Measurements from ENCODE around the gene ERC2.
"Not testable (repeated sequence)": the region's sequence is repeated elsewhere in the genome, so short reads cannot be mapped to it uniquely, and the experiment has no call there.

ERC2 gene

DNA sequence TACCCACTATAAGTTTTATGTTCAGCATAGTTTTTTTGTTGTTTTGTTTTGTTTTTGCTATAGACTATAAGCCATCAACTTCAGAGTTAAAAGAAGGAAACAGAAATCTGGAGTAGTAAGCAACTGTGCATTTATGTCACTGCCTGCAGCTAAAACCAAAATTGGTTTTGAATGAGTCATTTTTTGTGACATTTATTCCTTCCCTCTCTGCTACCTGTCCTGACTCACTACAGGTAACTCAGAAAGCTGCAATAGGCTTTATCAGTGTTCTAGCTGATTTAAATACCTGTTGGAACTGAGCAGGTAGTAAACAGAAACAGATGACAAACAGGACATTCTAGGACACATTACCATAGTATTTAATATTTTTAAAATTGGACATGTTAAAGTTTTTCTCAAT, 587.9 kb downstream of the ERC2 start:
- DNase-seq (ENCODE audit: low spot score) = no peak

DNA sequence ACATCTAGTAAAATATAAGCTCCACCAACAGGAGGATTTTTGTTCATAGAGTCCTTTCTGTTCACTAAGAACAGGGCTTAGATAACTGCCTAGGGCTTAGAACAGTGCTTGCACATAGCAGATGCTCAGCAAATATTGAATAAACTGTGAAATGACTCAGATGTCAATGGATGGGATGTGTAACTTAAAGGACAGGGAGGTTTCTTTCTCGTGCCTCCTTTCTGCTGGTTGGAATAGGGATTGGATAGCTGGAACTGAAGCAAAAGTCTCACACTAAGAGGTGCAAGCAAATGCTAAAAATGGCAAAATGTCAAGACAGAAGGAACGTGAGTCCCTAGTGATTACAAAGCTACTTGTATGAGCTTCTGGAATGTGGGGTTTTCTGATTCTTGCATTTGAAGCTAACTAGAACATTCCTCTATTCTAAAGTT, 588.4 kb downstream of the ERC2 start:
- DNase-seq (ENCODE audit: low spot score) = no peak

DNA sequence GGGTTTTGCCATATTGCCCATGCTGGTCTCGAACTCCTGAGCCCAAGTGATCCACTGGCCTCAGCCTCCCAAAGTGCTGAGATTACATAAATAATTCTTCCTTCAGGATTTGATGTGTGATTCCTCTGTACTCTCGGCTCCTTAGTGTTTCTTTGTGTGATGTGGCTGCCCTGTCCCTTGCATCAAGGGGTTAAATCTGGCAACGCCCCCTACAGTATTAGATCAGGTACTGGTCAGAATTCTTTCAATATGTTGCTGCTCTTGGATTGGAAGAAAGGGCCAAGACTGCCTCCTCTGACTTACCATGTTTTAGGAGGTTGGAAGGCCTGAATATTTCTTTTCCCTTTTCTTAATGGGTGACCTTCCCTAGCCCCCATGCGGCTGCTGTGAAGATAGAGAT, 590.6 kb downstream of the ERC2 start:
- DNase-seq (ENCODE audit: low spot score) = no peak

DNA sequence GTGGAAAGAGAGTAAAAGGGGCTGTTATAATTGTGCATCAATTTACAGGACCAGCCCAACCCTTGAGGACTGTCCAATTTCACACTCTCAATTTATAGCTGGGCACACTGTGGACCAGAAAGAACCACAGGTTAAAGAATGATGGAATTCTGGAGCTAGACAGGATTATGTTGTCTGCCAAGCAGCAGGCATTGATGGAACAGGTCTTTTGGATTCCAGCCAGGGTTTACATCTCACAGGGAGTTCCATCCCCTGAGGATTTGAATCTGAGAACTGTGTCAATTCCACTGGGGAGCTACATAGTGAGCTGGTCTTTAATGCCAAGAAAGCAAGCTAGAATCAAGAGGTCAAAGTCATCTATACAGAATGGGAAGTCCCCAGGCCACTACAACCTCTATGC, 591.7 kb downstream of the ERC2 start:
- DNase-seq (ENCODE audit: low spot score) = no peak

DNA sequence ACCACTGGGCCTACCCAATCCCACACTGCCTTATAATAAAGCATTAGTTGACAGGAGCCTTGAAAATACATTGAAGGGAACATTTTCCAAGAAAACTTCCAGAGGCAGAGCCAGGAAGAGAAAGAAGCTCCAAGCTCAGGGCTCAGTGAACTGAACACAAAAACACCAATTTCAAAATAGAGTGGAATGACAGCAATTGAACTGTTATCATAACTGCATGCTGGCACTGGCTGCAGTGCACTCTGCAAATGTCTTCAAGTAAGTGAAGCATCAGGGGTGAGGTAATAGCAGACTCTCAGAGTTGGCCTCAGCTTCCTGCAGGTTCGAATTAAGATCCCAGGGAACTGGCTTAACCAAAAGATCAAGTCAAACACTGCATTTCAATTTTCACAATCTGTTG, 593.2 kb downstream of the ERC2 start:
- no peak for DNase-seq (ENCODE audit: low spot score)

DNA sequence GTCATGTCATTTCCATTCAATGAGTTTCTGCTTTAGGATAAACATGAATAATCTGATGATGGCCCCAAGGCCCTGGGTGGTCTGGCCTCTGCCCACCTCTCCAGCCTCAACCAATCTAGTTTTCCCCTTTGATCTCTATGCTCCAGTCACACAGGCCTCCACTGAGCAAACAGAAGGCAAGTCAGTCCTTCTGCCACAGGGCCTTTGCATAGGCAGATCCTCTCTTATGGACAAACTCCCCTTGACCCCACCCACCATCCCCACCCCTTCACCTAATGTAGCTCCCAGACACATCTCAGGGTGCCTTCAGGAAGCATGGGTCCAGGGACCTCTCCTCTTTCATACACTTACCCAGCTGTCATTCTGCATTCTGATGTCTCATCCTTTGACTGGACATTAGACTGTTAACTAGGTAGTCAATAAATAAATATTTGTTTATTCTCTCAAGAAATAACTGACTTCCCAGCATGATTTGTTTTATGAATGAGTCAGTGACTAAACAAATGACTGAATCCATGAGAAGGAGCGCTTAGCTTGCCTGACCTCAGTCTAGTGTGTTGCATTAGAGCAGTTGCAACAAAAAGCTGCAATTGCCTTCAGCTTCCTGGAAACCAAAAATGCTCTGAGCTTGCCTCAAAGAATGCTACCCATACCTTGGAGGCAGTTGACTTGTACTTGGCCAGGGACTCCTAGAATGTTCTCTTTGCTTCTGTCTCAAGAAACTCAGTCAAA, 594.6 kb downstream of the ERC2 start:
- no peak for DNase-seq (ENCODE audit: low spot score)

DNA sequence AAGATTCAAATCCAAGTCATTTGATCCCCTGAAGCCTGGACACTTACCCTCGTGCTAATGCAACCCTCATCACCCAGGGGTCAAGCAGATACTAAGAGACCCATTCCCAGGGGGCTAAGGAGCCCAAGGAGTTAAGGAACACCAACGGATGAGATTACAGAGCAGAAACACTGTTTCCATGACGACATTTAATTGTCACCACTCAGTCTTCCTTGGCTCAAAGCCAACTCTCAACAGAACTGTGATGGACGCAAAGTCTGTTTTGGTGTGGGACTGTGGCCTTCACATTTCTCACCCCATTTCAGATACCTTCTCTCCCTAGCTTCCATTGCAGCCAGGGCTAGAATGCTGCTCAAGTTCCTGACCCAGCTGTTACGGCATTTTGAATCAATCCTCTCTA, 597.7 kb downstream of the ERC2 start:
- no peak for DNase-seq (ENCODE audit: low spot score)

DNA sequence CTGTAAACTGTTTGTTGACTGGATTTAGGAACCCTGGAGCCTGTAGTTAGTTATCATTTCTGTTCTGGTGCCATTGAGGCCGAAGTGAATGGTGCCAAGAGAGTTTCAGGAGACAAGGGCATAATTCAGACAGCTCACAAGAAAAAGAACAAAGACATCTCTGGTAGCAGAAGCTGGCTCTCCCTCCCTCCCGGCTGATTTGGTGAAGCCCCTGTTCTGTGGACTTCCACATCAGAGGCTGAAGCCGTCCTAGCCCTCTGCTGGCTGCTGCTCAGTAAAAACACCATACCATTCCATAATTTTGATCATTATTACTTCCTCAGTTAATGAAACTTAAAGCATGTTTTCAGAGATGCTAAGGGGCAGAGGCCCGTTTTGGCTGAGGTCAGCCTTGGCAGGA, 599.9 kb downstream of the ERC2 start:
- DNase-seq (ENCODE audit: low spot score) = no peak

DNA sequence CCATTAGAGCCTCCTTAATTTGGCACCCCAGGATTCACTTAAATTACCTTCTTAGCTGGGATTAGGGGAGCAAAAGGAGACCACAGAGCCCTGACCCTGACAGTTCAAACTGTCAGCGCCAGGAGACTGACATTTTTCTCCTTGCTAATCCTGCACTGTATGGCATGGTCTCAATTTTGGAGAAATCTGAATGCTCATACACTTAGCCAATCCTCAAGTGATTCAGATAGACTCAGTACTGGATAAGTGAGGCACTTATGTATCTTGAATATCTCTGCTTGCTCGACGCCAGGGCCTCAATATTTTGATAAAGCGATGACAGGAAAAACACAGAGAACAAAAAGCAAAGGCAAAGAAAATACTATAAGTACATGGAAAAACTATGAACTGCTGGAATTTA, 605.2 kb downstream of the ERC2 start:
- DNase-seq (ENCODE audit: low spot score) = no peak

DNA sequence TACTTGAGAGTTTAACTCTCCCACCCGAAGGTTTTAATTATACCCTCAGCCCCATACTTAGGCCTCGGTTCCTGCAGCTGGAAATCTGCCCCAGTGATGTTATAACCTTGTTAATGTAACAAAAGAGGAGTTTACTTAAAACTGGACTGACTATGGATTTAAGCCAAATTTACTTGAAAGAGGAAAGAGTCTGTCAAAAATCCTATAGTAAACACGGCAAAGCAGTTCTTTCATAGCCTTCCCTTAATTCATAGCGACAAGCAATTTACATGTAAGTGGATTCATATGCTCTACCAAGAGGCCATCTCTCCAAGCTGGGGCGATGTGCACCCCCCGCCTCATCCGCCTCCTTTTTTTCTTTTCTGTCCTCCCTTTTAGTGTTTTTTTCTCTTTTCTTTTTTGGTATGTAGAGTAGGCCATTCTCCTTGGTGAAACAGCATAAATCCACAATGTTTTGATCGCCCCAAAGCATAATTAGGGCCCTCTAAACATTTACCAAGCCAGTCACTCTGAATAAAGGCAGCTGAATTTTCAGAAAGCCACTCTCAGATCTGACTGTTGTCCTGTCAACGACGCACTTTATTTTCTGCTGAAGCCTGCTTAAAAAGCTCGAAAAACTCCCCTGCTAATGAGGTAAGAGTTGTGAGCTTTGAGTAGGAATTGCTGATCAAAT, 608.1 kb downstream of the ERC2 start:
- no peak for DNase-seq (ENCODE audit: low spot score)

DNA sequence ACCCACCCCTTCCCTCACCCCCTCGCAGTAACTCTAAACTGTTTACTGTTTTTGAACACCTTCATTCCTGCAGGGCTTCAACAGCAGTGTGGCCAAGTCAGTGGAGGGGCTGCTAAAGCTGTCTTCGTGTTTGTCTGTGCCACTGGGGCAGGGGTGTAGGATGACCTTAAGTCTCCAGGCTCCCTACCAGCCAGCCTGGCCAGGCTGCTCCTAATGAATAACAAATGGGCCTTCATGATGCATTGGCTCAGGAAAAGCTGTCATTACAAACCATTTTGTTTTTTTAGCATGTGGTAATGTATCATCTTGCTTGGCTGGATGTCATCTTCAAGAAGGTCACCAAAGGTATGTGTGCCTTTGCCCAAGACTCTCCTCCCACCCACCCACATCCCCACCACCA, 609.0 kb downstream of the ERC2 start:
- DNase-seq (ENCODE audit: low spot score) = no peak

DNA sequence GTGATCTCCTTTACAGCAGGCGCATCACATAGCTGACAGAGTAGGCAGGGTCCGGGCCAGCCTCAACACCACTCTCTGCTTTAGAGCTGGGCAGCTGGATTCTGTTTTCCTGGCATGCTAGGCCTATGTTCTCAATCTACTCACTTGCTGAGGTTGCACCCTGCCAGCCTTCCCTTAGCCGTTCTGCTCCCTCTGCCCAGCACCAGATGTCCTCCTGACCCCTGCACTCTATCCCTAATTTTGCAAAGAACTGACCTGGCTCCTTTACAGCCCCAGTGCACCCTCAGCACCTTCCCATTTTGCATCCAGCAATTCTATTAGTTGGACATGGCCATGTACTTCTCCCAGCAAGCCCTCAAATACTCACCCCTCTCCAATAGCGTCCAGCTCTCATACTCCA, 609.5 kb downstream of the ERC2 start:
- DNase-seq (ENCODE audit: low spot score) = no peak

DNA sequence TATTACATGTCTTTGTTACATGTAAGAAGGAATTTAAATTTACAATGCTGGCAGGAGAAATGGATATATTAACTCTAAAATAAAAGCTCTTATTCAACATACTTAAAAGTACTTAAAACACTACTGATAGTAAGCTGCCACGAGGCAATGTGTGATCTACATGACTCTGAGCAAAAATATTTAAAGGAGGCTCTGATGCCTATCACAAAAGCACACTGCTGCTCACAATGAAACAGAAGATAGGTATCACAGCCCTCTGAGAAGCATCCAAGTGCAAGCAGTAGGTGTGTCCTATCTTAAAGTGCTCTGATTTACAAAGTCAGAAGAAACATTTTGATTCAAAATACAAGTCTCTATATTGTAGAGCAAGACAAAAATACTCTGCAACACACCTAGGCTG, 610.0 kb downstream of the ERC2 start:
- no peak for DNase-seq (ENCODE audit: low spot score)

DNA sequence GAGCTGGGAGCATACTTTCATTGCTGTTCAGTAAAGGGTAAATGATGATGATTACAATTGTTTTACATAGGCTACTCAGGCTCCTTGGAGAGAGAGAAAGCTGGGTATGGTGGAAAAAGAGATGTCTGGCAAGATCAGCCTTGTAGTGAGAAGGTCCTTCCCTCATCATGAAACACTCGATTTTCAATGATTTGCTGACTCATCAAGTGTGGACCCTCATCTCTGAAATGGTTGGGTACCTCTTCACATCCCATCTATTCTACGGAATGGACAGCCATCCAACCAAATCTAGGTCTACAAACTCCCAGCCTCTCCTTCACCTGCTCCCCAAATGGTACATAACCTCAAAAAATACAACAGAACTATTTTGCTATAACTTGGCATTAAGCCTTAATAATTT, 610.6 kb downstream of the ERC2 start:
- no peak for DNase-seq (ENCODE audit: low spot score)

DNA sequence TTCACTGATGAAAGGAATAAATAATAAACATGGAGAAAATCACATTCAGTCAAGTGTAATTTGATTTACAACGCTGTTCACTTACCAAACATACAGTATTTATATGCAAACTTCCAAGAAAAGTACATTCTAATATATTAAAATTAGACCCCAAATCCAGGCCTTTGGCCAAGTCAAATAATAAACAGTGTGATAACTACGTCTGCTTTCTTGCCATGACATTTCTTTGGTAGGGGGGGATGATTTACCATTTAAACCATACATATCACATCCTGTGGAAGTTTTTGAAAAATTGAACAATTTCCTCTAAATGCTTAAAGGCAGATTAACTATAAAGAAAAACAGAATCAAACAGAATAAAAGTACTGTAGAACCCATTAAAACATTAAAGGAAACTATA, 613.0 kb downstream of the ERC2 start:
- no peak for DNase-seq (ENCODE audit: low spot score)

DNA sequence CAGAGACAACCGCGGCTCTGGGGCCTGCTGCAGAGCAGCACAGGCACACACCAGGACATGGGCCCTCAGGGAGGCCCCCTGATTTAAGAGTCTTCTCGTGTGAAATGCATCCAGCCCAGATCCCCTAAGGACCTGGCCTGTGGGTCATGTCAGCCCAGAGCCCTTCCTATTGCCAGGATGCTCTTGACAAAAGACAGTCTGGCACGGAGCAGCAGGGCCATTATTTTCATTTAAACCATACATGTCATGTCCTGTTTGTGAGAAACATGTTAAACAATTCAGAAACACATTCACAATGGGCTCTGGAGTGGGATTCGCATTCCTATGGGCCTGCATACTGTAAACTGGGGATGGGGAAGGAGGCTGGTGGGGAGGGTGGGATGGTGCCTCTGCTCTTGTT, 613.8 kb downstream of the ERC2 start:
- no peak for DNase-seq (ENCODE audit: low spot score)

DNA sequence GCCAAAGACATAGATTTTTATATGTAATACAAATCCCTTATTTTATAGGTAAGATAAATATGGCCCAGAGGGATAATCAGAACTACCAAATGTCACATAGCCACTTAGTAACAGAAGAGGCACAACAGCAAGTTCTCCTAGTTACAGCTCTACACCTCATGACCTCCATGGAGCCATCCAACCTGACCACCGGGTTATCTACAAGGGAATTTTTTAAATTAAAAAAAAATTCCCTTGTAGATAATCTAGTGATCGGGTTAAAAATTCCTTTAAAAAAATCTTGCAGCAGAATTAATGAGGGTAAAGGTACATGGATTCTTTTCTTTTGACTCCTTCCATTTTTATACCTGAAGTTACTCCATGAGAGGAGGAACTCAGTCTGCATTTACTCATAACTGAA, 615.9 kb downstream of the ERC2 start:
- no peak for DNase-seq (ENCODE audit: low spot score)

DNA sequence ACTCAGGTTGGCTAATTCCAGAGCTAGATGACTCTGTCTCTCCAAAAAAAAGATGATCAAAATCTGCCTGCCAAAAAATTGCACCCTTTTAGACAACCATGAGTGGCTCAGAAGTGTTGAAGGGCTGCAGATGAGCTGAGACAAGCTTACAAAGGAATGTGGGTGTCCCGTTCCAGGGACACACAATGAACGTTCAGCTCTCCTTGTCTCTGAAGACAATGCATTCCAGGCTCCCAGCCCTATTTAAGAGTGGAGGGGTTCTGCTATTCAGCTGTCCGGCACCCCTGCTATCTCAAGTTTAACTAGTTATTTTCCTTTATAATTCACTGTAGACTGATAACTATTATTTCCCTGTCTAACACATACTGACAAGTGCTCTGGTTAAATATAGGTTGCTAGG, 626.1 kb downstream of the ERC2 start:
- DNase-seq (ENCODE audit: low spot score) = no peak

DNA sequence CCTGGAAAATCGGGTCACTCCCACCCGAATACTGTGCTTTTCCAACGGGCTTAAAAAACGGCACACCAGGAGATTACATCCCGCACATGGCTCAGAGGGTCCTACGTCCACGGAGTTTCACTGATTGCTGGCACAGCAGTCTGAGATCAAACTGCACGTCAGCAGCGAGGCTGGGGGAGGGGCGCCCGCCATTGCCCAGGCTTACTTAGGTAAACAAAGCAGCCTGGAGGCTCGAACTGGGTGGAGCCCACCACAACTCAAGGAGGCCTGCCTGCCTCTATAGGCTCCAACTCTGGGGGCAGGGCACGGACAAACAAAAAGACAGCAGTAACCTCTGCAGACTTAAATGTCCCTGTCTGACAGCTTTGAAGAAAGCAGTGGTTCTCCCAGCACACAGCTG, 636.4 kb downstream of the ERC2 start:
- not testable (repeated sequence) for DNase-seq (ENCODE audit: low spot score)

DNA sequence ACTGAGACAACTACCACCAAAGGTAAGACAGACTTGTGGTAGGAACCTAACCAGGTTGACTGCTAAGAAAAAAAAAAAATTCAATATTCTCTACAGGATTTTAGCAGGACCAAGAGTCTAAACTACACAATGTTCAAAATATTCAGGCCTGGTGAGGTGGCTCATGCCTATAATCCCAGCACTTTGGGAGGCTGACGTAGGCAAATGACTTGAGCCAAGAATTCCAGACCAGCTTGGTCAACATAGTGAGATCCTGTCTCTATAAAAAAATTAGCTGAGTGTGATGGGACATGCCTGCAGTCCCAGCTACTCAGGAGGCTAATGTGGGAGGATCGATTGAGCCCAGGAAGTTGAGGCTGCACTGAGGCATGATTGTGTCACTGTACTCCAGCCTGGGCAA, 639.6 kb downstream of the ERC2 start:
- no peak for DNase-seq (ENCODE audit: low spot score)

DNA sequence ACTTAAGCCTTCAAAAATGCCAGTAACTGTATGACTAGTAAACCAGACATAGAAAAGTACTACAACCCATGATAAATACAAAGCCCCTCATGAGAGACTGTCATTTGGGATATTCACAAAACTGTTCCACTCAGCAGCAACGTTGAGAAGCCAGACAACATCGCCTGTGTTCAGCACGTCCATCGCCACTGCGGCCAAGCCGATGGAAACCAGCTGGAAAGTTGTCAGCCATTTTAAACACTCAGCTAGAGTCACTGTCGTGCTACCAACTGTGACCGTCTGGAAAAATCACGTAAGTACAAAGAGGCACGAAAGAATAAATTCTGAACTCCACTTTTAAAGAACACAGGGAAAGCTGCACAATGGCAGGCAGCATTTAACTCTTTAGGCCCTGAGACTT, 640.5 kb downstream of the ERC2 start:
- no peak for DNase-seq (ENCODE audit: low spot score)

DNA sequence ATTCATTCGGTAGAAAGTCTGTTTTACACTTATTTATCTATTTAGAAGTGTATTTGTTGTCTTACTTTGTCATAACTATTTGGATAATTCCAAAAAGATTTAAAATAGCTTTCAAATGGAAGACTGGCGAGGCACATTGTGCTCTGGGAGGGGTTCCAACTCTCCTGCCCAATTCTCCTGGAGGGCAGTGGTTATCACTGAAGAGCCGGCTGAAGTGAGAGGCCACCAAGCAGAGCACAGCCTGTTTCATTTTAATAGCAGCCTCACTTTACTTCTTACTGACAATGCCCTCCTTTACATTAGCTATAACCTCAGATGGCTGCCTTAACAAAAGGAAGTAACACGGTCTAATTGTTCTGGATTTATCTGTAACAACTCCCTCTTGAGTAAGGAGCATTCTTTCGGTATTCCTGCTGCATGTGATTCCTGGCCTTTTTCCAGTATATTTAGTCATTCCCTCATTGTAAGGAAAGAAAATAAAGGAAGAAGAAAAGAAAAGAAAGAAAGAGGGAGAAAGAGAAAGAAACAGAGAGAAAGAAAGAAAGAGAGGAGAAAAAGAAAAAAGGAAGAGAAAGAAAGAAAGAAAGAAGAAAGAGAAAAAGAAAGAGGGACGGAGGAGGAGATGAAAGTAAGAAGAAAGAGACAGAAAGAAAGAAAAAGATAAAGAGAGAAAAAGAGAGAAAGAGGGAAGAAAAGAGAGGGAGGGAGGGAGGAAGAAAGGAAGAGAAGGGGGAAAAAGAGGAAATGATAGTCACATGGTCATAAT, 641.4 kb downstream of the ERC2 start:
- DNase-seq (ENCODE audit: low spot score) = no peak

DNA sequence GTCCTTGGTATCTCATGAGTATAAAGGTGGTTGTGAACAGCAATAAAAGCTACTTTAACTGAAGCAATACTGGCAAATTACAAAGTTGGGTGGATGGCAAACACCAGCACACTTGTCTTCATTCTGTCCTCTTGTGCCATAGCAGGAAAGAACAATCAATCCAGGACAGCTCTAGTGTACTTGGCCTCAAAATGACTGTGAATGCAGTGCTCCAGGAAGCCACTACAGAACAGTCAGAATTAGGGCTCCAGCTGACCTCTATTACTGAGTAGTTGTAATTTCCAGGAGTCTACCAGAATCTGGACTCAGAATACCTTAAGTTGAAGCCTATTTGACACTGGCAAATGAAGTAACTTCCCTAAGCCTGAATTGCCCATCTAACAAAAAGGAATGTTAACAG, 642.2 kb downstream of the ERC2 start:
- DNase-seq (ENCODE audit: low spot score) = no peak
